ENCODE results near the gene IL1R2.

The IL1R2 gene

GRCh38 chr2:102043560-102043959, 51.8 kb downstream of the IL1R2 start:
- no peak for DNase-seq (ENCODE audit: low spot score)

GRCh38 chr2:102044235-102044896, 52.6 kb downstream of the IL1R2 start:
- no peak for DNase-seq (ENCODE audit: low spot score)

- DNase-seq (ENCODE audit: low spot score), result no peak
Observed at GRCh38 chr2:102044967-102045489, 53.3 kb downstream of the IL1R2 start.

GRCh38 chr2:102045697-102046096, 53.9 kb downstream of the IL1R2 start:
- no peak for DNase-seq (ENCODE audit: low spot score)

- DNase-seq (ENCODE audit: low spot score), result no peak
Observed at GRCh38 chr2:102046135-102046986, 54.6 kb downstream of the IL1R2 start.

- DNase-seq (ENCODE audit: low spot score), result no peak
Observed at GRCh38 chr2:102048465-102048864, 56.7 kb downstream of the IL1R2 start.

- DNase-seq (ENCODE audit: low spot score), result no peak
Observed at GRCh38 chr2:102049756-102050443, 58.1 kb downstream of the IL1R2 start.

GRCh38 chr2:102050854-102051391, 59.2 kb downstream of the IL1R2 start:
- DNase-seq (ENCODE audit: low spot score), result no peak

GRCh38 chr2:102051692-102052277, 60.0 kb downstream of the IL1R2 start:
- DNase-seq (ENCODE audit: low spot score), result no peak

- no peak for DNase-seq (ENCODE audit: low spot score)
Observed at GRCh38 chr2:102052365-102052764, 60.6 kb downstream of the IL1R2 start.

- no peak for DNase-seq (ENCODE audit: low spot score)
Observed at GRCh38 chr2:102053096-102053495, 61.3 kb downstream of the IL1R2 start.

- no peak for DNase-seq (ENCODE audit: low spot score)
Observed at GRCh38 chr2:102055346-102055990, 63.7 kb downstream of the IL1R2 start.

GRCh38 chr2:102056079-102056581, 64.4 kb downstream of the IL1R2 start:
- DNase-seq (ENCODE audit: low spot score), result no peak

GRCh38 chr2:102057502-102058292, 65.9 kb downstream of the IL1R2 start:
- peak; percentile 77 for DNase-seq (ENCODE audit: low spot score)

- no peak for DNase-seq (ENCODE audit: low spot score)
Observed at GRCh38 chr2:102058293-102058833, 66.6 kb downstream of the IL1R2 start.

GRCh38 chr2:102059151-102059550, 67.4 kb downstream of the IL1R2 start:
- DNase-seq (ENCODE audit: low spot score), result no peak

- DNase-seq (ENCODE audit: low spot score), result no peak
Observed at GRCh38 chr2:102060047-102060446, 68.3 kb downstream of the IL1R2 start.

- no peak for DNase-seq (ENCODE audit: low spot score)
Observed at GRCh38 chr2:102060792-102061191, 69.0 kb downstream of the IL1R2 start.

GRCh38 chr2:102061286-102061699, 69.5 kb downstream of the IL1R2 start:
- DNase-seq (ENCODE audit: low spot score), result no peak

Data from SW480 (cell line).